Endometrial microvascular endothelial cells (primary cell): ENCODE measurements around the gene DCUN1D3. TPM values are rescaled to one million over a fixed set of nuclear protein-coding genes. Genes with fewer than 3 reads are reported as not detected.
"Not testable (repeated sequence)": the region's sequence is repeated elsewhere in the genome, so short reads cannot be mapped to it uniquely, and the experiment has no call there.

Experiments used
- in situ Hi-C: cut with HindIII; loops from 2 replicates; pipeline ENCODE4 v1.10.0; 2017; ENCODE audit warnings: low sequenced_read_pairs, low pct_unique_long_range_greater_than_20kb; ENCODE audit errors: inconsistent ontology term
- total RNA-seq: library from RNA; depleted of rRNA; stranded (reverse); fragments of >200 nt; gene quantifications from one replicate; pipeline ENCODE4 v1.2.3, GENCODE V29; 2015; ENCODE audit errors: inconsistent ontology term

Gene DCUN1D3, protein sequence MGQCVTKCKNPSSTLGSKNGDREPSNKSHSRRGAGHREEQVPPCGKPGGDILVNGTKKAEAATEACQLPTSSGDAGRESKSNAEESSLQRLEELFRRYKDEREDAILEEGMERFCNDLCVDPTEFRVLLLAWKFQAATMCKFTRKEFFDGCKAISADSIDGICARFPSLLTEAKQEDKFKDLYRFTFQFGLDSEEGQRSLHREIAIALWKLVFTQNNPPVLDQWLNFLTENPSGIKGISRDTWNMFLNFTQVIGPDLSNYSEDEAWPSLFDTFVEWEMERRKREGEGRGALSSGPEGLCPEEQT
- 37.7 TPM for total RNA-seq

DNA sequence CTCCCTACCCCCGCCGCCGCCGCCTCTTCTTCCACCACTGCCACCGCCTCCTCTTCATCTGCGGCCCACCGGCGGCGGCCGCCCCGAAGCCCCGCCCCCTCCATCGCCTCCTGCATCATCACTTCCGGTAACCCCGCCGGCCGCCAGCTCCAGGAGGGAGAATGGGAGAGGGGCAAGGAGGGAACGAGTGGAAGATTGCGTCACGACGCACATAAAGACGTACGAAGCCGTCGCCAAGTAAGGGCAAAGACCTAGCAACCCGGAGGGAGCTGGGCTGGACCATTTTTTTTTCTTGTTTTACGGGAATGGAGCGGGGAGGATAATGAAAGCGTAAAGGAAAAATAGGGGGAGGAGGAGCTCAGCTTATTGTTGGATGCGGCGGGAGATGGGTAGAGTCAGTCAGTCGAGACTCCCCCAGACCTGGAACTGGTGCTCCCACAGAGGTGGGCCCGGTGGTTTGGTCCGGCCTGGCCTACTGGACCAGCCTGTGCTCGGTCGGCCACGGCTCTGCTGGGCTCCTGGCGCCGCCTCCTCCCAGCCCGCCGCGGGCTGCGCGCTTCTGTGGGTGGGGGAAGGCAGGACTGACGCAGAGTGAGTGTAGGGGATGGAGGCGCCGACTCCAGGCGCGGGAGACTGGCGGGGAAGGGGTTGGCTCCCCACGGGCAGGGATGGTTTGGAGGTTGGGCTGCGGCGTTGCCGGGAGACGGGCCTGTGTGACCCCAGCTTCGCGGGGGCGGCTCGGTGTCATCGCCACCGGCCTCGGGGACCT, at the start of gene DCUN1D3, which contains the start of gene LYRM1:
Gene DCUN1D3 (minus strand): TSS at position 60 of the 769 bp plus-strand sequence. CDS start 37,820 bp downstream, outside the sequence.
Gene LYRM1 (plus strand): TSS at position 473 of the 769 bp plus-strand sequence. CDS start 14,785 bp downstream, outside the sequence.
- in situ Hi-C loops = loop anchor here (10.0 kb wide), 1 partner anchor 46 kb away; no protein-coding TSS in a partner anchor

GRCh38 chr16:20949660-20950059, 49.5 kb upstream of the DCUN1D3 start:
- in situ Hi-C loops = no loop called here

DNA sequence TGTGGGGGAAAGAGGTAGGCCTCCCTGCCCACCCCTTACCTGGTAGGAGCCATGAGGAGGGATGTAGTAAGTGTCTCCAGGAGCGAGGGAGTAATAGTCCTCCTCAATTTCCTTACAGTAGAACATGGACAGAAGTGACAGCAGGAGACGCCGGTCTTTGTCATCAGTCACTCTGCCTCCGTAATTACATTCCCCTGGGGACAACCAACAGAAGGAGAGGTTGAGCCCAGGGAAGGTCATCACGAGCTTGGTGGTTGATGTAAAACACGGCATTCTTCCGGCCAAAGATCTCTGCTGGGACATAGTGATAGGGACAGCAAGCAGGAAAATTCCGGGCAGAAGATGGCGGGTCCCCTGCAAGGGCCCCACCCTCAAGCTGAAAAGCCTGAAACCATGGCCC, 48.3 kb upstream of the DCUN1D3 start:
- in situ Hi-C loops = no loop called here

DNA sequence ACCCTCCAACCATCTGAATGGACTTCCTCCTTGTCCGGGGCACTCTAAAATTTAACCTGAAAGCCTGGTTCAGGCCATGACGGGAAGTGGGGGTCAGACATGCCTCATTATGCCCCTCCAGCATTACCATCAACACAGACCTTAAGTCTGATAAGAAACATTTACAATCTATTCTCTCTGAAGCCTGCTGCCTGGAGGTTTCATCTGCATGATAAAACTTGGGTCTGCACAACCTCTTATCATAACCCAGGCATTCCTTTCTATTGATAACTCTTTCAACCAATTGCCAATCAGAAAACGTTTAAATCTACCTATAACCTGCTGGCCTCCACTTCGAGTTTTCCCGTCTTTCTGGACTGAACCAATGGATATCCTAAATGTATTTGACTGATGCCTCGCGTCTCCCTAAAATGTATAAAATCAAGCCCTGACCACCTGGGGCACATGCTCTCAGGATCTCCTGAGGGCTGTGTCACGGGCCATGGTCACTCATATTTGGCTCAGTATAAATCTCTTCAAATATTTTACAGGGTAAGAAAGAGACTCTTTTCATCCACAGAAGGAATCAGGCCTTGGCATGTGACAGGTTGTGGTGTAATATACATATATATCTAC, 46.0 kb upstream of the DCUN1D3 start:
- in situ Hi-C loops = no loop called here

DNA sequence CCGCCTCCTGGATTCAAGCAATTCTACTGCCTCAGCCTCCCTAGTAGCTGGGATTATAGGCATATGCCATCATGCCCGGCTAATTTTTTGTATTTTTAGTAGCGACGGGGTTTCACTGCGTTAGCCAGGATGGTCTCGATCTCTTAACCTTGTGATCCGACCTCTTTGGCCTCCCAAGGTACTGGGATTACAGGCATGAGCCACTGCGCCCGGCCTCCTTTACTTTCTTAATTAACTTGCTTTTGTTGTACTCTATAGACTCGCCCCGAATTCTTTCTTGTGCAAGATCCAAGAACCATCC, 45.4 kb upstream of the DCUN1D3 start:
- in situ Hi-C loops = not testable (repeated sequence)

- in situ Hi-C loops = no loop called here
Measured at GRCh38 chr16:20944861-20945574, 44.9 kb upstream of the DCUN1D3 start.

DNA sequence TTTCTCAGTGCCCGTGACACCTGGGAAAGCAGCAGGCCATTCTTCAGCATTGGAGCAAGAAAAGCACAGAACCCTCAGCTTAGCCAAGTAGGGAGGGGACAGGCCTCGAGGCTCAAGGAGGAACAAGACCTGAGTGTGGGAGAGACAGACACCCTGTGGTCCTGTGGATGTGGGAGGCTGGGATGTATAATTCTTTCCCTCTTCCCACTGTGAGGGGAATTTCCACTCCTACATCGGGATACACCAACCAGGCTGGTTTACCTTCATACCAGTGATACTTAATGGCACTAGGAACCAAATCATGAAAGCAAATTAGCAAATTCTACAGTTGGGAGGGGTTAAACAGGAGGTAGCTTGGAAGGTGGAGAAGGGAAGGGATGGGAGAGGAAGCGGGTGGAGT, 42.1 kb upstream of the DCUN1D3 start:
- in situ Hi-C loops = no loop called here

- in situ Hi-C loops = no loop called here
Measured at GRCh38 chr16:20941636-20941926, 41.4 kb upstream of the DCUN1D3 start.

GRCh38 chr16:20940871-20941635, 40.9 kb upstream of the DCUN1D3 start:
- in situ Hi-C loops = no loop called here

- in situ Hi-C loops = no loop called here
Measured at GRCh38 chr16:20939611-20940010, 39.5 kb upstream of the DCUN1D3 start.

DNA sequence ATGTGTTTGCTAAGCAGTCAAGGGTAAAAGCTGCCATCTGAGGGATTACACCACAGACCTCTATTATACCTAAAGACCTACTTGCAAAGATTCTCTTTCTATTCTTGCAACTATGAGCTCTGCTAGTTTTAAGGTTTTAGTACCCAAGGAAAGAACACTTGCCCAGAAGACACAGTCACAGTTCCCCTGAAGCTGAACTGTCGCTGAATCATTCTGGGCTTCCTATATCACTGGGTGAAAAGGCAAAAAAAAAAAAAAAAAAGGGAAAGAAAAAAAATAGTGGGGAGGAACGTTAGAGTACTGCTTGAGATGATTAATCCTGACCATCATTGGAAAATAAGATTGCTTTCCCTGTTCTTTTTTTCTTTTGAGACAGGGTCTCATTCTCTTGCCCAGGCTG, 38.3 kb upstream of the DCUN1D3 start:
- in situ Hi-C loops = no loop called here

- in situ Hi-C loops = no loop called here
Measured at GRCh38 chr16:20937736-20938135, 37.6 kb upstream of the DCUN1D3 start.

GRCh38 chr16:20933589-20933988, 33.4 kb upstream of the DCUN1D3 start:
- in situ Hi-C loops = no loop called here

DNA sequence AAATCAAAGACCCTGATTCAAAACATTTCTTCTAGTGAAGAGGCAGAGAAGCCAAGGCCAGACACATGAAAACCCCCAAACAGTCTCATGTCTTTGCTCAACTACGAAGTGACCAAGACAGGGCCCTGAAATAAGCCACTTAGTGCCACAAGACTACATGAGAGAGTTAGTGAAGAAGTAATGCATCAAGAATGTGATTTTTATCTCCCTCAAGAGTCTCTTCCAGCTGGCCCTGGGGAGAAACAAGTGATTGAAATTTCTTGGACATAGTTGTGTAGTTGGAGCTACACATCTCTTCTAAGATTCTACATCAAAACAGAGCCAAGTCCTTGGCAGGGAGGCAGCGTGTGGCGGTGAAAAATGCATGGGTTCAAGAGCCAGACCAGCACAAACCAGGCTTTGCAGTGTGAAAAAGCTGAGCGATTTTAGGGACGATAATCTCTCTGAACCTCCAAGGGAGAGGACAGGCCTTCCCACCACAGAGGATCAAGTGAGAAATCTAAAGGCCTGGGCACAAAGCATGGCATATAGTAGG, 31.0 kb upstream of the DCUN1D3 start:
- in situ Hi-C loops = no loop called here

DNA sequence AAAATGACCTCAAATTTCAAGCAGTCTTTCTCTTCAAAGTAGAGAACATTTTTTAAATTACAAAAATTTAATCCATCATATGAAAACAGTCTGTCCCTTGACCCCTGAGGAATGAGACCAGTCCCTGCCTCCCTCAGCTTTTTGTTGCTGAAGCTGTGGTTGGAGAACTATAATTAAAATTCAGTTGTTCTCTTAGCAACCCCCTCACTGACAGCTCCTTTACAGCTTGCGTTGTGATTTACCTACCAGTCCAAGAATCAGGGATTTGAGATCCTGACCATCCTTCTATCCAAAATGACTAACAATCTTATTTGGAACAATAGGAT, 30.2 kb upstream of the DCUN1D3 start:
- in situ Hi-C loops = no loop called here

- in situ Hi-C loops = not testable (repeated sequence)
Measured at GRCh38 chr16:20929676-20930364, 29.7 kb upstream of the DCUN1D3 start.

DNA sequence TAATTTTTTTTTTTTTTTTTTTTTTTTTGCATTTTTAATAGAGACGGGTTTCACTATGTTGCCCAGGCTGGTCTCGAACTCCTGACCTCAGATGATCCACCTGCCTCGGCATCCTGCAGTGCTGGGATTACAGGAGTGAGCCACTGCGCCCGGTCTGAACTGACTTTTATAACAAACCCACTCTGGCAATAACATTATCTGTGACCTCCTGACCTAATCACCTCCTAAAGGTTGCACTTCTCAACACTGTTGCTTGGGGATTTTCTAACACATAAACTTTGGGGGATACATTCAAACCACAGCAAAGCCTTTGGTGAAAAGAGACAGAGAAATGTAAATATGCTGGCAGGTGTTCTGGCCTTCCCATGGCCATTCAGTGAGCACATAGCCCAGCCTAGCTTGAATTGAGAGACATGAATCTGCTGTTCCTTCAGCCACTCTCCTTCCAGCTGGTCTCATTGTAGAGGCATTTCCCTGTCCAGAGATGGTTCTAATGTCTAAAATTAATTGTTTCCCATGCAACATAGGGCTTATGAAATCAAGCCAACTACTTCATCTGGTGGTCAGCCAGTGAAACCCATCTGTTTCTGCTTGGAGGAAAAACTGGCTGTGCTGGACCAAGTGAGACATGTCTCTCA, 28.7 kb upstream of the DCUN1D3 start:
- in situ Hi-C loops = no loop called here

DNA sequence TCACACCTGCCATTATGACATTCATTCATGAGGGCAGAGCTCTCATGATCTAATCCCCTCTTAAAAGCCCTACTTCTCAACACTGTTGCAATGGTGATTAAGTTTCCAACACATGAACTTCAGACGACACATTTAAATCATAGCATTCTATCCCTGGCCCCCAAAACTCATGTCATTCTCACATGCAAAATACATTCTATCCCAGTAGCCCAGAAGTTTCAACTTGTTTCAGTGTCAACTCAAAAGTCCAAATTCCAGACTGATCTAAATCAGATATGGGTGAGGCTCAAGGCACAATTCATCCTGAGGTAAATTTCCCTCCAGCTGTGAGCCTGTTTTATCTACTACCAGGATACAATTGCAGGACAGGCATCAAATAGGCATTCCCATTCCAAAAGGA, 25.6 kb upstream of the DCUN1D3 start:
- in situ Hi-C loops = no loop called here
